Duodenal mucosa (tissue), 2 donors: ENCODE results near the gene SOX11.

ENCODE experiments used
- H3K27ac ChIP-seq: one replicate; pipeline ENCODE4 v1.7.0; 2013; ENCODE audit warnings: low read depth, low read length
- H3K27me3 ChIP-seq, 2 donors: one replicate each; pipeline ENCODE4 v1.7.0; 2013; ENCODE audit warnings: low read length in 2 of 2, control low read depth in 1 of 2; ENCODE audit not compliant: insufficient read depth in 2 of 2, control insufficient read depth in 1 of 2
- H3K36me3 ChIP-seq, 2 donors: one replicate each; pipeline ENCODE4 v1.7.0; 2013; ENCODE audit warnings: low read length in 2 of 2, control low read depth in 1 of 2; ENCODE audit not compliant: insufficient read depth in 2 of 2, control insufficient read depth in 1 of 2
- H3K4me1 ChIP-seq, 2 donors: one replicate each; pipeline ENCODE4 v1.7.0; 2013; ENCODE audit warnings: low read length in 2 of 2, control low read depth in 1 of 2; ENCODE audit not compliant: insufficient read depth in 2 of 2, control insufficient read depth in 1 of 2
- H3K4me3 ChIP-seq, 2 donors: one replicate each; pipeline ENCODE4 v1.7.0; 2013; ENCODE audit warnings: low read length in 2 of 2, low read depth in 1 of 2
- H3K9ac ChIP-seq, 2 donors: one replicate each; pipeline ENCODE4 v1.7.0; 2013; ENCODE audit warnings: low read length in 2 of 2, low read depth in 1 of 2
- H3K9me3 ChIP-seq, 2 donors: one replicate each; pipeline ENCODE4 v1.7.0; 2013; ENCODE audit warnings: low read length in 2 of 2, control low read depth in 1 of 2; ENCODE audit not compliant: control insufficient read depth in 1 of 2

The SOX11 gene

GRCh38 chr2:5672749-5673144 is 19.4 kb upstream of the SOX11 start:
- no peak overlapping the region for H3K4me3 ChIP-seq
- H3K36me3 ChIP-seq, result no peaks in the 10 kb centered on the region
- H3K27me3 ChIP-seq, result peaks cover 4% of the 10 kb centered on the region in 2 donors
- no peaks in the 10 kb centered on the region for H3K9me3 ChIP-seq
- H3K4me1 ChIP-seq, result no peaks in the 10 kb centered on the region
- H3K9ac ChIP-seq, result no peak overlapping the region
- H3K27ac ChIP-seq, result no peak overlapping the region

DNA sequence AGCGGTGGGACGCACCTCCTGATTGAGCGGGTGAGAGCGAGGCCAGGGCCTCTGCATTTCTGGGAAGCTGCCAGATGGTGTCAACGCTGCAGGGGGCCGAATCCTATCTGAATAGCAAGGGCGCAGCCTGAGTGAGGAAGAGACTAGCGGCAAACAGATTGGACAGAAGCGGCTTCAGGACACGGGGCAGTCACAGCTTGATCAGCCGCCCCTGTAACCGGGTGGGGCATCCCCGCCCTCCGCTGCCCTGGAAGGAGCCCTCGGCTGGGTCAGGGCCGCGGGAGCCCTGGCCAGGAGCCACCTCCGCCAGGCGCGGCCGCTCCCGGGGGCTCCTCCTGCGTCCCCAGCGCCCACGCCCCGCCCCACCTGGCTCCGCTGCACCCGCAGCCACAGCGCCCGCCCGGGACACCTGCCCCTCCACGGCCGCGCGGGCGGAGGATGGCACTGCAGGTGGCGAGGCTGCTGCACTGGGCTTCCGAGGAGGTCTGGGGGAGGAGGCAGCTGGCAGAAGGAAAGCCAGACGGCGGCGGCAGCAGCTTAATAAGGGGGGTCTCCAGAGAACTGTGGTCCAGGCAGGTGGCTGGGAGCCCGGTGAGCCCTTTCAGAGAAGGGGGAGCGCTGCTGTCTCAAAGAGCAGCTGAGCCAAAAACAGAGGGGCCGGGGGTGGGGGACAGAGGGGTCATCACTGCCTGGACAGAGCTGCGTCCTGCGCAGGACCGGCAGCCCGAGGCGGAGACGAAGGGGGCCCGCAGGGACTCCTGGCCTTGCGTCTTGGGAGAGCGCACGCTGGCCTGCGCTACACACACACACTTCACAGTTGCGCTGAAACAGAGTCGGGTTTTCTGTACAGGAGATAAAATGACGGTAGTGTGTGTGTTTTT is 18.8 kb upstream of the SOX11 start:
- no peak overlapping the region for H3K27ac ChIP-seq
- H3K9me3 ChIP-seq, result no peaks in the 10 kb centered on the region
- H3K4me1 ChIP-seq, result no peaks in the 10 kb centered on the region
- H3K27me3 ChIP-seq, result peaks cover 4% of the 10 kb centered on the region in 2 donors
- H3K4me3 ChIP-seq, result no peak overlapping the region
- no peaks in the 10 kb centered on the region for H3K36me3 ChIP-seq
- H3K9ac ChIP-seq, result no peak overlapping the region

DNA sequence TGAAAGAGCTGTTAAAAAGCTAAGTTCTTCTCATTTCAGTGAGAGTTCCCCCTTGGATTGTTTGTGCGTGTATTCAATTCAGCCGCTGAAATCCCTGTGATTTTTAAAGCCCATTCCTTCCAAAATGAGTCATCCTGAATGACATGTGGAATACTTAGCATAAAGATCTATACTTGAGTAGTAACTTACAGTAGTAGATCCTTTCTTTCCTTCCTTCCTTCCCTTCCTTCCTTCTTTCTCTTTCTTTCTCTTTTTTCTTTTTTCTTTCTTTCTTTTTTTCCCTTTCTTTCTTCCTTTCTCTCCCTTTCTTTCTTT is 18.2 kb upstream of the SOX11 start:
- peaks cover 4% of the 10 kb centered on the region in 2 donors for H3K27me3 ChIP-seq
- H3K36me3 ChIP-seq, result no peaks in the 10 kb centered on the region
- H3K4me1 ChIP-seq, result no peaks in the 10 kb centered on the region
- no peak overlapping the region for H3K27ac ChIP-seq
- H3K4me3 ChIP-seq, result no peak overlapping the region
- no peaks in the 10 kb centered on the region for H3K9me3 ChIP-seq
- no peak overlapping the region for H3K9ac ChIP-seq

DNA sequence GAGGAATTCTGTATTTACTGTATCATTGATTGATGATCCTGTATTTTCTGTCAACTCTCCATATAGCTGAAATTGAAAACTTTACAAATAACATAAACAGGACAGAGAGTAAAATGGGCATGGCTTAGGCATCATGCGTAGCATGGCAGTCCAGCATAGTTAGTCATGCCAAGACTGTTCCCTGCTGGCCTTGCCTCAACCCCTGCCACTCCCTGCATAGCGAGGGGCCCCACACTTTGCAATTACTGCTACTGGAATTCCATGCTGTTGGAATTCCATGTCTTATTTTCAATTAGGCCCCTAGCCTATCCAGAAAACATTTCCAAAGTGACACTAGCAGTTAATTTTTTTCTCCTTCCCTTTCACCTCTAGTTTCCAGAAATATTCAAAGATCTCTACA is 15.1 kb upstream of the SOX11 start:
- H3K9me3 ChIP-seq, result no peaks in the 10 kb centered on the region
- no peak overlapping the region for H3K4me3 ChIP-seq
- peaks cover 4% of the 10 kb centered on the region in 2 donors for H3K27me3 ChIP-seq
- no peak overlapping the region for H3K27ac ChIP-seq
- no peaks in the 10 kb centered on the region for H3K36me3 ChIP-seq
- no peaks in the 10 kb centered on the region for H3K4me1 ChIP-seq
- no peak overlapping the region for H3K9ac ChIP-seq

DNA sequence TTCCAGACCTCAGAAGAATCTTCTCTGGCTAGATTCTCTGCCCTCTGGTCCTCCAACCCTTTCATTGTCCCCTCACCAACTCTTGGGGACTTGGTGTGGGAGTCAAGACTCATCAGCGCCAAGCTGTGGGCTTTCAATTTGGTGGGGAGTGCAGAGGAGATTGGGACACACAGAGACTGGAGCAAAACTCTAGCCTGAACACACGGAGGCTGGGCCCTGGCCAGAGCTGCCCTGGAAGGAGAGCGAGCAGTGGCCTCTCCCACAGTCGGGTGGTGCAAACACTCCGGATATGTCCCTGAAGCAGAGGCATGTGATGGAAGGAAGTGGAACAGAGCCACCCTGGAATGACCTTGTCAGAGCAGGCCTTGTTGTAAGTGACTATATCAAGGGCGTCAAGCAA is 8.7 kb upstream of the SOX11 start:
- H3K27ac ChIP-seq, result no peak overlapping the region
- no peaks in the 10 kb centered on the region for H3K4me1 ChIP-seq
- no peaks in the 10 kb centered on the region for H3K9me3 ChIP-seq
- H3K36me3 ChIP-seq, result no peaks in the 10 kb centered on the region
- H3K9ac ChIP-seq, result no peak overlapping the region
- peaks cover 0 to 3% of the 10 kb centered on the region in 2 donors for H3K27me3 ChIP-seq
- H3K4me3 ChIP-seq, result no peak overlapping the region

GRCh38 chr2:5685225-5685624 is 7.0 kb upstream of the SOX11 start:
- Histone ChIP-seq H3K9ac (no peak overlapping the region), H3K9me3 (no peaks in the 10 kb centered on the region), H3K27ac (no peak overlapping the region), H3K4me1 (no peaks in the 10 kb centered on the region), H3K36me3 (no peaks in the 10 kb centered on the region), H3K27me3 (peaks cover 3 to 7% of the 10 kb centered on the region in 2 donors), H3K4me3 (no peak overlapping the region)

- Histone ChIP-seq H3K27ac (no peak overlapping the region), H3K36me3 (no peaks in the 10 kb centered on the region), H3K27me3 (peaks cover 3 to 15% of the 10 kb centered on the region in 2 donors), H3K9ac (no peak overlapping the region), H3K4me1 (no peaks in the 10 kb centered on the region), H3K4me3 (no peak overlapping the region), H3K9me3 (no peaks in the 10 kb centered on the region)
Observed at GRCh38 chr2:5686068-5686467, 6.1 kb upstream of the SOX11 start.

GRCh38 chr2:5686536-5686935 is 5.6 kb upstream of the SOX11 start:
- Histone ChIP-seq H3K4me3 (no peak overlapping the region), H3K36me3 (no peaks in the 10 kb centered on the region), H3K27ac (no peak overlapping the region), H3K9ac (no peak overlapping the region), H3K4me1 (no peaks in the 10 kb centered on the region), H3K27me3 (peaks cover 3 to 15% of the 10 kb centered on the region in 2 donors), H3K9me3 (no peaks in the 10 kb centered on the region)

GRCh38 chr2:5689750-5690149 is 2.4 kb upstream of the SOX11 start:
- Histone ChIP-seq H3K9me3 (no peaks in the 10 kb centered on the region), H3K27ac (no peak overlapping the region), H3K9ac (no peak overlapping the region), H3K4me3 (no peak overlapping the region), H3K27me3 (peaks cover 7 to 27% of the 10 kb centered on the region in 2 donors), H3K36me3 (no peaks in the 10 kb centered on the region), H3K4me1 (no peaks in the 10 kb centered on the region)

DNA sequence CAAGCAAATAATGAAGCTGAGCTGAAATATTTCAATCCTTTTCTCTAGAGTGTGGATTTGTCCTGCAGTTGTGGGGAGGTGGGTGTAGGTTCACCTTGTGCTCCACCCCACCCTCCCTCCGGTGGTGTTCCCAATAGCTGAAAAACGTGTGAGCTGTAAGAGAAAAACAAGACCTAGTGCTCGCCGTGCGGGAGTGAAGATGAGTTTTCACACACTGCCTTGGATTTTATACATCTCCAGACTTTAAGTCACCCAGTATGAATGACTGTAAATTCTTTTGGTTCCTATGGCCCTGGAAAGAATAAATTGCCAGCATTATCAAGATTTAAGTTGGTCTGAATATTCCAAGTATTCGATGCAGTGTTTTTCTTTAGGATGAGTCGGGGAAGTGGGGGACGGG is 1.9 kb upstream of the SOX11 start:
- H3K36me3 ChIP-seq, result no peaks in the 10 kb centered on the region
- no peaks in the 10 kb centered on the region for H3K4me1 ChIP-seq
- no peak overlapping the region for H3K9ac ChIP-seq
- no peaks in the 10 kb centered on the region for H3K9me3 ChIP-seq
- H3K4me3 ChIP-seq, result no peak overlapping the region
- no peak overlapping the region for H3K27ac ChIP-seq
- peaks cover 8 to 30% of the 10 kb centered on the region in 2 donors for H3K27me3 ChIP-seq
